GM12864 (cell line): ENCODE measurements around the gene NECTIN3.

Experiments used
- DNase-seq: peaks from one replicate; pipeline ENCODE4 v3.0.0-alpha.2; 2011; ENCODE audit warnings: low read depth
- H3K4me3 ChIP-seq: 2 replicates; pipeline ENCODE4 v1.5.1; 2011; ENCODE audit warnings: mild to moderate bottlenecking, low read depth, low read length, control low read depth
- TF ChIP-seq, protein P1 (sequence below): IDR thresholded peaks from 2 replicates; pipeline ENCODE4 v1.5.1; 2011; ENCODE audit warnings: low read depth, mild to moderate bottlenecking, moderate library complexity, low read length, control low read depth, inconsistent platforms; ENCODE audit errors: missing control alignments

NECTIN3 gene

DNA sequence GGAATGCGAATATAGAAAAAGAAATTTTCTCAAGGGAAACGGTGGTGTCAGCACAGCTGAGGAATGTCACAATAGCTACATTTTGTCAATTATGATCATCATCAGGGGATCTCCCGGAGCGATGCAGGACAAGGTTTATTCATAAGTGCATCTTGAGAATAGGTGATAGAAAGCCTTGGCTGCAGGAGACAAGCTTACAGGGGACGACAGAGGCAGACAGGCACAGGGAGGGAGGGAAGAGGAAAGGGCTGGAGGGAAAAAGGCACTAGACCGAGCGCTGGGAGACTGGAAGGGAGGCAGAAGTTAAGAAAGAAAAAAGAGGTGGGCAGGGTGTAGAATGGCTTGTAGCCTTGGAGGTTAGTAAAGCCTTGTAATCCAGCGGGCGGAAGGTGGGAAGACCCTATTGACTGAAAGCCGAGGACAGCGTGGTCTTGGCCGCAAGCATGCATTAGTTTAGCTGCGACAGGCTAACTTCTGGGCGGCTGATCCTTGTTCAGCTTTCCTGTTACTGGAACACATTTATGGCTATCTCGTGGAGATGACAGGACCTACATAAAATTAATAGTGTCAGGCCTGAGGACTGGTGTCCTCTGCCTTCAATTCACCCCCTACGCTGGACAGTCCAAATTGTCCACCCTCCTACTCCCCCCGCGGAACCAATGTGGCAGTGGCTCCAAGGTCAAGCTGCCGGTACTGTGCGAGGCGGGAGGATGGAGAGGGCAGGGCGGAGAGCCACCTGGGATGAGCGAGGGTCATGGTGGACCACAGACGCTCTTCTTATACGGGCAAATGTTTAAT, 1.4 kb upstream of the NECTIN3 start:
- DNase-seq = no peak
- TF ChIP-seq, protein P1, sequence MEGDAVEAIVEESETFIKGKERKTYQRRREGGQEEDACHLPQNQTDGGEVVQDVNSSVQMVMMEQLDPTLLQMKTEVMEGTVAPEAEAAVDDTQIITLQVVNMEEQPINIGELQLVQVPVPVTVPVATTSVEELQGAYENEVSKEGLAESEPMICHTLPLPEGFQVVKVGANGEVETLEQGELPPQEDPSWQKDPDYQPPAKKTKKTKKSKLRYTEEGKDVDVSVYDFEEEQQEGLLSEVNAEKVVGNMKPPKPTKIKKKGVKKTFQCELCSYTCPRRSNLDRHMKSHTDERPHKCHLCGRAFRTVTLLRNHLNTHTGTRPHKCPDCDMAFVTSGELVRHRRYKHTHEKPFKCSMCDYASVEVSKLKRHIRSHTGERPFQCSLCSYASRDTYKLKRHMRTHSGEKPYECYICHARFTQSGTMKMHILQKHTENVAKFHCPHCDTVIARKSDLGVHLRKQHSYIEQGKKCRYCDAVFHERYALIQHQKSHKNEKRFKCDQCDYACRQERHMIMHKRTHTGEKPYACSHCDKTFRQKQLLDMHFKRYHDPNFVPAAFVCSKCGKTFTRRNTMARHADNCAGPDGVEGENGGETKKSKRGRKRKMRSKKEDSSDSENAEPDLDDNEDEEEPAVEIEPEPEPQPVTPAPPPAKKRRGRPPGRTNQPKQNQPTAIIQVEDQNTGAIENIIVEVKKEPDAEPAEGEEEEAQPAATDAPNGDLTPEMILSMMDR = no peak
- no peak overlapping the region for H3K4me3 ChIP-seq

- no peak for DNase-seq
- TF ChIP-seq, protein P1 = no peak
Measured at GRCh38 chr3:111070772-111071256, 802 bp upstream of the NECTIN3 start.

DNA sequence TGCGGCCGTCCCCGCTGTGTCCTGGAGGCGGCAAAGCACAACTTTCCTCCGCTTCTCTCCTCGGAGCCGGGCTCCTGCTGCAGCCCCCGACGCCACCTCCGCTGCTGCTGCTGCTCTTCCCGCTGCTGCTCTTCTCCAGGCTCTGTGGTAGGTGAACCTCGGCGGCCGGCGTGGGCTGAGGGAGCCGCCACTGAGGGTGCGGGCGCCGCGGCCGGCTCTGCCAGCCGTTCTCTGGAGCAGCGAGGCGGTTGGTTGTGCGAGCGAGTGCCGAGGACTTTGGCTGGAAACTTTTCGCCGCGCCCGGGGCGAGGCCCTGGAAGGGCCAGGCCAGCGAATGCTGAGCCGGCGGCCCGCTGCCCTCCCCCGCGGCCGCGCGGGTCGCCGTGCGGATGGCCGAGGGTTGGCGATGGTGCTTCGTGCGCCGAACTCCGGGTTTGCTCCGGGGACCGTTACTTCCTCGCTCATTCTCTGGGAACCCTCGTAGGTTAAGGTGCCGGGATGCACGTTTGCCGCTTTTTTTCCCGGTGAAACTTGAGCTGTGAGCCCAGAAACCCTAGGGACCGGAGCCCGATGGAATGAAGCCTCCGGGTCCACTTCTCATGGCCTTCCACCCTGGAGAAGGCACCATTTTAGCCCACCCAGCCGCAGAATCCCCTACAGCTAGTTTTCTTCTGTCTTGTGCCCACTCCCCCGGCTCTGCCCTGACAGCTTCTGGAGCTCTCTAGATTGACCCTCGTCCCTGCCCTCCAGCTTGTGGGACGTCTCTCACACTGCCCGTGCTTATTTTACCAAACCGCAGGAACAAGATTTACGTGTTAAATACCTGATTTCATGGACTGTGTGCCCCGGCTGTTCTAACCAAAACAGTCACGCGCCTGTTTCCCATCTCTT, 660 bp downstream of the NECTIN3 start:
- DNase-seq = no peak
- peak overlapping the region; percentile 27 for H3K4me3 ChIP-seq
- TF ChIP-seq, protein P1 = no peak

More at GRCh38 chr3:111070772-111071256, 802 bp upstream of the NECTIN3 start:
- no peak overlapping the region; the same call in 1 of the 2 replicates for H3K4me3 ChIP-seq

DNA sequence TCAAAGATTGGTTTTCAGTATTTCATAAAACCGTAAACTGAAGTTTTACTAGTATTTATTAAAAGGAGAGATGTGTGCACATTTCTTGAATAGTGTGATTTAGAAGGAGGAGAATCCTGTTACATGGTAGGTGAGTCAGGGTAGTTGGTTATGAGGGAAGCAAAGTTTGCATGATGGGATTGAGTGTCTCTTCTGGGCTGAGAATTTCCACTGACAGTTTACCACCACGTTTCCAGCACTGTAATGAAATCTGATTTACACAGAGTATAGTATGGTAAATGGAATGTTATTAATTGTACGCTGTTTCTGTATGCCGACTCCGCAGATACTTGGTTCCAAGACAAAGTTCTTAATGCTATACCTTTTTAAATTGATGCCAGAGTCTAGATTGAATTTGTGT, 1.6 kb downstream of the NECTIN3 start:
- no peak overlapping the region for H3K4me3 ChIP-seq
- DNase-seq = no peak
- TF ChIP-seq, protein P1 = no peak

DNA sequence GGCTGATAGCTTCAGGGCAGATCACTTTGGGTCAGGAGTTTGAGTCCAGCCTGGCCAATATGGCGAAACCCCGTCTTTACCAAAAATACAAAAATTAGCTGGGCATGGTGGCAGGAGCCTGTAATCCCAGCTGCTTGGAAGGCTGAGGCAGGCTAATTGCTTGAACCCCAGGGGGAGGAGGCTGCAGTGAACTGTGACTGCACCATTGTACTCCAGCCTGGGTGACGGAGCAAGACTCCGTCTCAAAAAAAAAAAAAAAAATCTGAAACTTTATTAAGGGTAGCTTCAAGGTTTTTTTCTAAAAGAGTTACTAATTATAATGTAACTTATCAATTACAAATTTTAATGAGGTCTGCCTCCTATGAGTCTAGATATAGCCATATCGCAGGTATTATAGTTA, 5.1 kb downstream of the NECTIN3 start:
- H3K4me3 ChIP-seq = no peak overlapping the region
- TF ChIP-seq, protein P1 = no peak
- no peak for DNase-seq

DNA sequence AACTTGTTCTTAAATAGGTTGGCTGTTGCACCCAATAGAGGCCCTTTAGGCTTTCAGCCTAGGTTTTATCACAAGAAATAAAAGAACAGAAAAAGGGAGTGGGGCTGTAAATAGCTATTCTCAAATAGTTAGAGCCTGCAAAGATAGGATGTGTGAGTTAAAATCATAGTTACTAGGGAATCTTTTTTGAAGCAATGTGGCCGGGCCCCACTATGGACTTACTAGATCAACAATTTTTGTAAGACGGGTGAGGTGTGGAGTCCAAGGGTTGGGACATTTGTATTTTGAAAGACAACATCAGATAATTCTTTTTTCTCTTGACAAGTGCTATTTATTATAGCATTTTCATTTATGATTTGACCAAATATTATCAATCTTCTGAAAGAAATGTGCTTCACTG, 5.8 kb downstream of the NECTIN3 start:
- TF ChIP-seq, protein P1 = no peak
- H3K4me3 ChIP-seq = no peak overlapping the region
- no peak for DNase-seq
